ENCODE measurements around the gene IQCC.

IQCC gene

DNA sequence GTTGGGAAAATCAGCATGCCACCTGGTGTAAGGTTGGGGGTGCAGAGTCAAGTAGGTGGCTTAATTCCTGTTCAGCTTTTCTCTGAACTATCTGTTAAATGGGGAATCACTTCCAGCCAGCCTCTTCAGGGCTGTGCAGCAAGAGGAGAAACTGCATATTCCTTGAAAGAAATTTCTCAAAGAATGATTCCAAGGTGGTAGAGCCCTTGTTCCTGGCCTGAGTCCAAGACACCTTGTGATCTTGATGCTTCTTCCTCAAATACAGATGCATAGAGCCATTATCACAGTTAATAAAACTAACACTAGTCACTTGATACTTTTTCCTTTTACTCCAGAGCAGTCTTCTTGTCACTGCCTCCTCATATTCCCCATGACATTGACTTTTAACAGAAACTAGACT lies 20.8 kb upstream of the IQCC start:
- no peak for DNase-seq
- TF ChIP-seq GATA1 (IDR thresholded peaks at IDR 0.05; ENCODE audit: low read depth, low read length) = no peak
- no peak for TF ChIP-seq POLR2A (IDR thresholded peaks at IDR 0.05; ENCODE audit: low read length)

DNA sequence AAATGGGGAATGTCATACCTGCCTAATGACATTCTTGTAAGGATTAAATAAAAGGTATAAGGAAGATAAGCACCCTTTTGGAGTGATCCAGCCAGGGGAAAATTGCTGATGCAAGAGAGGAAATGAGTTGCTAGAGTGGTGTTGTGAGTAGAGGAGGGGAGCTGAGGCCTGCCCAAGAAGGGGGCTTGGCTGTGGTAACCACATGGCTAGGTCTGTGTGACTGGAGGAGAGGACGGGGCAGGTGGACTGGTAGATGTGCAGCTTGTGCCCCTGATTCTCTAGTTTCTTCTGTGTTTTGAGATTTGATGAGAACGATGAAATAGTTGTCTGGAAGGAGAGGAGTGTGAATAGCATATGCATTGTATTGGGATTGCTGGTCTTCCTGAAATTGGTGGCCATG lies 19.4 kb upstream of the IQCC start:
- peak in 1 of 2 experiments; percentile 28 for DNase-seq
- TF ChIP-seq POLR2A (IDR thresholded peaks at IDR 0.05; ENCODE audit: low read length) = no peak
- TF ChIP-seq GATA1 (IDR thresholded peaks at IDR 0.05; ENCODE audit: low read depth, low read length) = no peak

DNA sequence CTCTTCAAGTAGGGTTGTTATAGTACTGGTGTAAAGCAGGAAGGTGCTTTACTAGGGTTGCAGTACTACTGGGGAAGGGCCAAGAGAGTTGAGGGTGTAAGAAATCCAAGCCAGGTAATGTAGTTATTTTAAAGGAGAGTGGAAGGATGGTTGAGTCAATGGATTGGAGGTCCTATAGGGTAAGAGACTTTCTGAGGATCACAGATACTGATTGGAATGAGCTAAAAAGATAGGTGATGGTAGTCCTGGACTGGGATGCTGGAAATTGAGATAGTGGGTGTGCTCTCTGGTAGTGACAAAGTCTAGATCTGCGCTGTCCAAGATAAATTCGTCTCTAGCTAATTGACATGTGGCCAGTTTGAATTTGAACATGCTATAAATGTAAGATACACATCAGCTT lies 19.0 kb upstream of the IQCC start:
- peak; percentile 21 to 34 for DNase-seq
- TF ChIP-seq GATA1 (IDR thresholded peaks at IDR 0.05; ENCODE audit: low read depth, low read length) (no peak), POLR2A (IDR thresholded peaks at IDR 0.05; ENCODE audit: low read length) (no peak)

DNA sequence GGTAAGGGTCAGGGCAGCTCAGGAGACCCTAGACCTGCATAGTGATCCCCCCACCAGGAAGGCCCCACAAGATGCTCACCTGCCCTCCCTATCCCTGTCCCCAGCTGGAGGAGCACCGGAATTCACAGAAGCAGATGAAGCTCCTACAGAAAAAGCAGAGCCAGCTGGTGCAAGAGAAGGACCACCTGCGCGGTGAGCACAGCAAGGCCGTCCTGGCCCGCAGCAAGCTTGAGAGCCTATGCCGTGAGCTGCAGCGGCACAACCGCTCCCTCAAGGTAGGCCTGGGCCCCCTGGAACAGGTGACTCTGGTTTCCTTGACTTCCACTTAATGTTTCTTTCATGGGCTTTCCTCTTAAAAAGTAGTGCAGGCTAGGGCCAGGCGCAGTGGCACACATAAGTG lies 17.6 kb upstream of the IQCC start:
- no peak for DNase-seq
- TF ChIP-seq POLR2A (IDR thresholded peaks at IDR 0.05; ENCODE audit: low read length) = no peak
- no peak for TF ChIP-seq GATA1 (IDR thresholded peaks at IDR 0.05; ENCODE audit: low read depth, low read length)

DNA sequence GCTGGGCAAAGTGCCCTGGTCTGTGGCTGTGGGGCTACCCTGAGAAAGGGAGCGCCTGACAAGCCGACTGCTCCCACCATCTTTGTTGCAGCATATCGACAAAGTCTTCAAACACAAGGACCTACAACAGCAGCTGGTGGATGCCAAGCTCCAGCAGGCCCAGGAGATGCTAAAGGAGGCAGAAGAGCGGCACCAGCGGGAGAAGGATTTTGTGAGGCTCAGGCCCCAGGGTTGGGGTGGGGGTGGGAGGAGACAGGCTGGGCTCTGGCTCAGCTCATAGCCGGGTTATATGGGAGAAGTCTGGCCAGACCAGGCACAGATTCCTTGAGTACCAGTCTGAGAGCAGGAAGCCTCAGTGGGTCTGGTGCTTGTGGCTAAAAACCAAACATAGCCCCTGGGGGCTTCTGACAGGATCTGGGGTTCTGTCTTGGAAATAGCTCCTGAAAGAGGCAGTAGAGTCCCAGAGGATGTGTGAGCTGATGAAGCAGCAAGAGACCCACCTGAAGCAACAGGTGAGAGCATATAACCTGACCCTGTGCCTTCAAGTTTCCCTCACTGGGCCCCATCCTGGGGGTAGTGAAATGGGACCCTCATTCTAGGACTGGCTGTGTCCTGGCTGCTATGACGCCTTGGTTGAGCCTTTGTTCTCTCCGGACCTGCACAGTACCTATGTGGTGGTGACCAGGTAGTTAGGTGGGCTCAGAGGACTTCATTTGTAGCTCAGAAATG lies 13.1 kb upstream of the IQCC start:
- TF ChIP-seq POLR2A (IDR thresholded peaks at IDR 0.05; ENCODE audit: low read length) = no peak
- TF ChIP-seq GATA1 (IDR thresholded peaks at IDR 0.05; ENCODE audit: low read depth, low read length) = no peak
- no peak for DNase-seq

DNA sequence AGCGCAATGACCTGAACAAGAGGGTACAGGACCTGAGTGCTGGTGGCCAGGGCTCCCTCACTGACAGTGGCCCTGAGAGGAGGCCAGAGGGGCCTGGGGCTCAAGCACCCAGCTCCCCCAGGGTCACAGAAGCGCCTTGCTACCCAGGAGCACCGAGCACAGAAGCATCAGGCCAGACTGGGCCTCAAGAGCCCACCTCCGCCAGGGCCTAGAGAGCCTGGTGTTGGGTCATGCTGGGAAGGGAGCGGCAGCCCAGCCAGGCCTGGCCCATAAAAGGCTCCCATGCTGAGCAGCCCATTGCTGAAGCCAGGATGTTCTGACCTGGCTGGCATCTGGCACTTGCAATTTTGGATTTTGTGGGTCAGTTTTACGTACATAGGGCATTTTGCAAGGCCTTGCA lies 10.5 kb upstream of the IQCC start:
- DNase-seq = no peak
- TF ChIP-seq POLR2A (IDR thresholded peaks at IDR 0.05; ENCODE audit: low read length) (no peak), GATA1 (IDR thresholded peaks at IDR 0.05; ENCODE audit: low read depth, low read length) (no peak)

DNA sequence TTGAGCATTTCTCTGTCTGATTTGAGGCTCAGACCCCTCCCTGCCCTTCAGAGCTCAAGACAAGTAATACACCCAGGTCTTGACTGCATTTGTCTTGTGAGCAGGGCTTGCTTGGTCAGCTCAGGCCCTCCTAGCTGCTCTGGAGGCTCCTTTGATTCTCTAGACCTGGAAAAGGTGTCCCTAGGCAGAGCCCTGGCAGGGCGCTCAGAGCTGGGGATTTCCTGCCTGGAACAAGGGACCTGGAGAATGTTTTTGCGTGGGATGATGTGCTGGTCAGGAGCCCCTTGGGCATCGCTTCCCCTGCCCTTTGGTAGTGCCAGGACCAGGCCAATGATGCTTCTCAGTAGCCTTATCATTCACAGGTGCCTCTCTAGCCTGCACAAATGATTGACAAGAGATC lies 9.9 kb upstream of the IQCC start:
- TF ChIP-seq GATA1 (IDR thresholded peaks at IDR 0.05; ENCODE audit: low read depth, low read length) (no peak), POLR2A (IDR thresholded peaks at IDR 0.05; ENCODE audit: low read length) (no peak)
- DNase-seq = peak in 1 of 2 experiments; percentile 18

DNA sequence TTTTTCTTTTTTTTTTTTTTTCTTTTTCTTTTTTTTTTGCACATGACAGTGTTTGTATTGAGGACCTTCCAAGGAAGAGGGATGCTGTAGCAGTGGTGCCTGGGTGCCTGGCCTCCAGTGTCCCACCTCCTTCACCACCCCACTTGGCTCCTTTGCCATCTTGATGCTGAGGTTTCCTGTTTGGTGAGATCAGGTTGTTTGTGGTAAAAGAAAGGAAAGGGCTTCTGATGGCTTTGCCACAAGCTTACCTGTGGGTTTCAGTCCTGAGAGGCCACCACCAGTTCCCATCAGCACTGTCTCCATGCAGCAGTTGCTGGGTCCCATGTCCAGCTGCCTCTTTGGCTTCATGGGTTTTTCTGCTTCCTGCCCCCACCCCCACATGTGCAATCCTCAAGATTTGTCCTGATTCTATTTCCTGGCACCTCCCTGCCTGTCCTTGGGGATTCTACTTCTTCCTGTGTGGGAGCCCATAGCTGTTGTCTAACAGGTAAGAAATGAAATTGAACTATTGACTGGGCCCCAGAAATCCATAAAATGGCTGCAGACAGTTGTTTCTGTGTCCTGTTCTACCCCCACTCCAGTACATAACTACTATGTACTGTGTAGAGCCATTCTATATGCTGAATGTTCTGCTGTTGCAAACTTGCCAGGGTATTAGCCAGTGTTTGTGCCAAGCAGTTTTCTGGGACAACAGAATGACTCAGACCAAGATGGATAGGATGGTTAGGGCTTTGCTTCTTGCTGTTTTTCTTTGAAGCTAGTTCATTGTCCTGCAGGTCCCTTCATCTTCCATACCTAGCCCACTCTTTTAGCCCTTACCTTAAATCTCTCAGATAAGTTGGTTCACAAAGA lies 9.3 kb upstream of the IQCC start:
- no peak for TF ChIP-seq POLR2A (IDR thresholded peaks at IDR 0.05; ENCODE audit: low read length)
- no peak for TF ChIP-seq GATA1 (IDR thresholded peaks at IDR 0.05; ENCODE audit: low read depth, low read length)
- no peak for DNase-seq

DNA sequence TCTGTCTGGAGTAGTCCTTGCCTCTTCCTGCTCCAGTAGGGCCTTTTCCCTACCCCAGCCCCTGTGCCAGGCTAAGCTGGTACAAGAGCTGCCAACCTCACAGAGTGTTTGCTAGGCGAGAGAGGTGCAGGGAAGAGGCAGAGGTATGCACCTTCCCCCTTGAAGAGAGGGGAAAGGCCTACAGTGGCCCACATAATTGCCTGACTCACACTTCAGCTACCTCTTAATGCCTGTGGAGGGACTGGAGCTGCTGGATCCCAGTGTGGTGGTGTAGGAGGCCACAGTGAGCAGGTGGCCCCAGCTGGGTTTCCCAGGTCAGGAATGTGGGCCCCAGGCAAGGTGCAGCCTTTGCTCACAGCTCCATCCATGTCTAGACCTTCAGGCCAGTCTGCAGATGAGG lies 8.4 kb upstream of the IQCC start:
- no peak for DNase-seq
- no peak for TF ChIP-seq GATA1 (IDR thresholded peaks at IDR 0.05; ENCODE audit: low read depth, low read length)
- no peak for TF ChIP-seq POLR2A (IDR thresholded peaks at IDR 0.05; ENCODE audit: low read length)

DNA sequence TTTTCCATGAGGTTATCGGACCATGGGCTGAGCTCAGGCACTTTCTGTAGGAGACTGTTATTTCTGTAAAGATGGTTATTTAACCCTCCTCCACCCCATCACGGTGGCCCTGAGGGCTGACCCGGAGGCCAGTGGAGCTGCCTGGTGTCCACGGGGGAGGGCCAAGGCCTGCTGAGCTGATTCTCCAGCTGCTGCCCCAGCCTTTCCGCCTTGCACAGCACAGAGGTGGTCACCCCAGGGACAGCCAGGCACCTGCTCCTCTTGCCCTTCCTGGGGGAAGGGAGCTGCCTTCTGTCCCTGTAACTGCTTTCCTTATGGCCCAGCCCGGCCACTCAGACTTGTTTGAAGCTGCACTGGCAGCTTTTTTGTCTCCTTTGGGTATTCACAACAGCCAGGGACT lies 7.6 kb upstream of the IQCC start:
- TF ChIP-seq GATA1 (IDR thresholded peaks at IDR 0.05; ENCODE audit: low read depth, low read length) (no peak), POLR2A (IDR thresholded peaks at IDR 0.05; ENCODE audit: low read length) (no peak)
- DNase-seq = no peak

DNA sequence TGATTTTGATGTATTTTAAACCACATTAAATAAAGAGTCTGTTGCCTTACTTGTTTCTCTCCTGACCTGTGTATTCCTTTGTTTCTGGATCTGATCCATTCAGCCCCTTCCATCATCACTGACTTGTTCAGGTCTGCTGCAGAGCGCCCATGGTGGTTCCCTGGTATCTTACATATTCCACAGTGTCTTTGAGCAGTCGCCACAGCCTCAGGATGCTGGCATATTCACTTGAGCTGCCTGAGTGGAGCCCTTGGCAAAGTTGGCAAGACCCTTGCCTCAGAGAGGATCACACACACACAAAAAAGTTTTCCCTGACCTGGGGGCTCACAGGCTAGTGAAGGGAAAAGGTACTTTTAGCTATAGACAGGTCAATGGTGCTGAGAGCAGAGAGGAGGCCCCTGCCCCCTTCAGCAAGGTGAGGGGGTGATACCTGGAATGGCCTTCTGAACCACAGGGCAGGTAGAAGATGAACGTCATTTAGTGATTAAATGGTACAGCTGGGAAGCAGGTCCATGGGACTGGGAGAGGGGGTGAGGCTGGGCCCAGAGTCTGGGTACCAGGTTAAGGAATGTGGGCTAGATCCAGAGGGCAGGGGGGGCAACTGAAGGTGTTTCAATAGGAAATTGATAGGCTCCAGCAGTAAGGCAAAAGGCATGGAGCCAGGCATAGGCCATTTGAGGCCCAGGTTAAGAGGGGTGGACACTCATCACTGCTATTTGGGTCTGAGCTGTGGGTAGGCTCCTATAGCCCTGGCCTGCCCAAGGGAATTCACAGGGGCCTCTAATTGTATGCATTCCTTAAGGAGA lies 7.0 kb upstream of the IQCC start:
- no peak for TF ChIP-seq POLR2A (IDR thresholded peaks at IDR 0.05; ENCODE audit: low read length)
- no peak for TF ChIP-seq GATA1 (IDR thresholded peaks at IDR 0.05; ENCODE audit: low read depth, low read length)
- DNase-seq = no peak

DNA sequence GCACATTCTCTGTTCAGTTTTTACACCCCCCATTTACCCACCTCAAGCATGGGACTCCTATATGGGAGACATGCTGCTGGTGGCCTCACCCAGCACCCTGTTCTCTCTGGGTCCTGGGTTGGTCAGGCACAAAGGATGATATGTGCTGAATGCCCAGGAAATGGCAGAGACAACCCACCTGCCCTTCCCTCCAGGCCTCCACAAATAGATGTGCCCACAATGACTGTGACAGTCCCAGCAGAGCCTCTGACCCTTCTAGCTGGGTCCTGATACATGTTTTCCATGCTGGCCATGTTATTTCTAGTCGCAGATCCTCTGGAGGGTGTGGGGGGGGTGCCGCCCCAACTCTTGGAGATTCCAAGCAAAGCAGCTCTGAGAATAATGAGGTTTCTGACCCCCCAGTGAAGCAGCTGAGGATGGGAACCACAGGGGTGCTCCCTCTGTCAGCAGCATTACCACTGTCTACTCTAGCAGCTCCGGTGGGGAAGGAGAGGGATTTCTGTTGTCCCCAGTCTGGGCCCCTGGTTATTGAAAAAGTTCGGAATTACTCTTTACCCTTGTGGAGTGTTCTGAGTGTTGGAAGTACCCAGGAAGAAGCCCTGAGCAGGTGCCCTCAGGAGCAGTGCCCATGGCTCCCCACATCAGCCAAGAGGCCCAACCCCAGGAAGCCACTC lies 6.3 kb upstream of the IQCC start:
- DNase-seq = no peak
- TF ChIP-seq POLR2A (IDR thresholded peaks at IDR 0.05; ENCODE audit: low read length) (peak; percentile 16), GATA1 (IDR thresholded peaks at IDR 0.05; ENCODE audit: low read depth, low read length) (no peak)

DNA sequence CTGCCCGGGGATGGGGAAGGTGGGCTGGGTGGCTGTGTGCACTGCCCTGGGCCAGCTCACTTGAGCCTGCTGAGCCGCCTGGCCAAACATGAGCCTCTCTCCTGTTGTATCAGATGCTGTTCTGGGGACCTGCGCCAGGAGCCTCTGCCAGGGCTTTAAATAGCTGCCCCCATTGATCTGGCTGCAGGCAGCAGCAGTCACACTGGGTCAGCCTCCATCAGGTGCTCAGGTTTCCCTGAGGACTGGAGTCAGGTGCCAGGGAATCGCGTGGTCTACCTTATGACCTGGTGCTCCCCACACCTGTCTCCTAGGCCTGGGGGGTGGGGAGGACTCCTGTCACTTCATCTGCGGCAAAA lies 5.8 kb upstream of the IQCC start:
- DNase-seq = no peak
- no peak for TF ChIP-seq GATA1 (IDR thresholded peaks at IDR 0.05; ENCODE audit: low read depth, low read length)
- TF ChIP-seq POLR2A (IDR thresholded peaks at IDR 0.05; ENCODE audit: low read length) = peak; percentile 11

Measured in erythroblast (primary cell).